Raji (cell line): ENCODE measurements around the gene HLA-DOA.
A peak's percentile ranks its signal among the peaks of the same experiment; 100 is the strongest.

Source experiments
- POLR2A ChIP-seq: IDR thresholded peaks from 2 replicates; pipeline ENCODE4 v1.6.1; 2011; ENCODE audit warnings: low read depth, low read length, control low read depth; ENCODE audit not compliant: insufficient read depth

HLA-DOA gene

DNA sequence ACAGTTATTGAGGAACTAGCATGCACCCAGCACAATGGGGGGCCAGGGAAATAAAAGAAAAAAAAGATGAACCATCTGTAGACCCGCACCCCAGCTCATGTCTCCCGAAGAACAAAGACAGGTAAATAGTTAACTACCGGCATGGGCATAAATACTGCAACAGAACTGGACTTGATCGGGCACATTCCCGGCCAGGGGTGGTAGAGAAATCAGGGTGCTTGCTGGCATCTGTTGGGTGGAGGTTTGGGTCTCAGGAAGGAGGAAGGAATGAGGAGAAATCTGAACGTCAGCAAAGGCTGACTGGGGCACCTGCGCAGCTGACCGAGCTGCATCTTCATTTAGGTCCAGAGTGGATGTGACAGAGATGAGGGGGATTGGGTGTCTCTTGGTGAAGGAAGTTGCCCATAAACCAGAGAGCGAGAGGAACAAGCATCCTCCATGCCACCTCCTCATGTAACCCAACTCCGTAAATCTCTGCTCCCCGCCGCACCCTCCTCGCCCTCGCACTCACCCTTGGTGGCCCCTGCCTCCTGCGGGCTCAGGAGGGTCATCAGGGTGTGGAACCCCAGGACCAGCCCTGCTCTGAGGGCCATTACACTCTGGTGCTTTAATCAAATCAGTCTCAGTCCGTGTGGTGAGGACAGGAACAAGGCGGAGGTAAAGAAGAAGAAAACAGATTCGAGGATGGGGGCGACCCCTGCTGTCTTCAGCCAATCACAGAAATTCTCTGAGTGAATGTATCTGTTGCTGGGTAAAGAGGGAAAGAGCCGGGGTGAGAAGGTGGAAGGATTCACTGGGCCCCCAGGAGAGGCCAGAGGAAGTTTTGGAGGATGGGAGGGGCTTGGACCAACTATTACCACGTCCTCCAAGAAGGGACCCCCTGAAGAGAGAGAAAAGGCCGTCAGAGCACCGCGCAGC, at the start of gene HLA-DOA:
Gene HLA-DOA, minus strand, starts transcription at position 648 of the 918 bp plus-strand sequence.
- TF ChIP-seq POLR2A, result peak; percentile 94

DNA sequence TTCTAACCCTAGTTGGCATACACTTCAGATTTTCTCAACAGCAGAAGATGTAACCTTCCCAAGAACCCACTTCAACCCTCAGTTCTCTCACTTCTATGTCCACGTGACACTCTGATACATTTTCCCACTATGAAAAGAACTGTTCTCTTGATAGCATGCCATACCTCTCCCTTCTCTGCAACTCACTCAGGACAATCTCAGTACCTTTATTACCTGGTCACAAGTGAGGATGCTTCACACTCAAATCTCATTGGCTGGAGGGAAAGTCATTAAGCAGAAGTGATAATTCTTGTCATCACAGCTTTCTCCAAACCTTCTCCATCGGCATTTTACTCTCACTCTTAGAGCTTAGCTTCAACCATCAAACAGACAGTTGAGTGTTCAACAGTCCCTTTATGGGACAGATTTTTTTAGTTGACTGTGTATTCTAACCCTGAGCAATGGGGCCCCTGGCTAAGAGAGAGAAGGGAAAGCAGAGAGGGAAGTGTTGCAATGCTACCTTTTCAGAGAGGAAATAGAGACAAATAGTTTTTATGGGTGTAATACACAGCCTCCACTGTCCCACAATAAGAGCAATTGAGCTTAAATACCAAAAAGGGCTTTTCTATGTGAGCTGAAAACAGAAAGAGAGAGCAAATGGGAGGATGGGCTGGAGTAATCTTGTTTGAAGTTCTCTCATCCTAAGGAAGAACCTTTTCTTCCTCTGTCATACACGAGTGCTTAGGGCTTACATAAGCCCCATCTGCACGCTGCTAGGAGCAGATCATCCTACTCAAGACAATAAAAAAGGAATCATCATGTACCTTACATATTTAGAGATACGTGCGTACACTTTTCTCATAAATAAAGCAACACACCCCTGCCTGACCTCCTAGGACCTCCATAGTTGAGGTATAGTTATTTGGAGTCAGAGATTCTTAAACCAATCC, 48.1 kb upstream of the HLA-DOA start:
- TF ChIP-seq POLR2A, result 0 out of 2 replicates have a peak, but pooled peaks have one; percentile 34

DNA sequence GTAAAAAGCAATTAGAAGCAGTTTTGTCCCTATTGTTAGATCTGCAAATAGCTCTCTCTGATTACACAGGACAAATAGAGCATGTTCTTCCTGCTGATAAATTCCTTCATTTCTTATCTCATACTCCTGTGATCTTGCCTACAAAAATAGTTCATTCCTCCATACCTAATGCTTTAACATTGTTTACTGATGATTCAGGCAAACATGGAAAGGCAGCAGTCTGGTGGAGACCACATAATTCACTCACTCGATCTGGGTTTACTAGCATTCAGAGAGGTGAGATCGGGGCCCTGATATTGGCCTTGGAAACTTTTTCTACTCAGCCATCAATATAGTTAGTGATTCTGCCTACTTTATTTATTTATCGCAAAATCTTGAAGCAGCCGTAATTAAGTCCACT, 43.8 kb upstream of the HLA-DOA start:
- TF ChIP-seq POLR2A, result no peak

DNA sequence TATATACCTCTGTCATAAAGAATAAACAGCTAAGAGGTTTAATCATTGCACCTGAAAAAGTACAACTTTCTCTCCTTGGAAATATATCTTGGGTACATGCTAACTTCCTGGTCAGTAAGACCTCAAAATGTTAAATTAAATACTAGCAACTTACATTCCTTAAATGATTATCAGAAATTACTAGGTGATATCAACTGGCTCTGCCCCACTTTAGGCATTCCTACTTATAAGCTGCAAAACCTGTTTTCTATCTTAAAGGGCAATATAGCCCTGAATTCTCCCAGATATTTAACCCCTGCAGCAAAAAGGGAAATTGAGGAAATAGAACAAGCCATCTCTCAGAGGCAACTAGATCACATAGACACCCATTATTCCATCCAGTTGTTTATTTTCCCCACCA, 43.2 kb upstream of the HLA-DOA start:
- no peak for TF ChIP-seq POLR2A

DNA sequence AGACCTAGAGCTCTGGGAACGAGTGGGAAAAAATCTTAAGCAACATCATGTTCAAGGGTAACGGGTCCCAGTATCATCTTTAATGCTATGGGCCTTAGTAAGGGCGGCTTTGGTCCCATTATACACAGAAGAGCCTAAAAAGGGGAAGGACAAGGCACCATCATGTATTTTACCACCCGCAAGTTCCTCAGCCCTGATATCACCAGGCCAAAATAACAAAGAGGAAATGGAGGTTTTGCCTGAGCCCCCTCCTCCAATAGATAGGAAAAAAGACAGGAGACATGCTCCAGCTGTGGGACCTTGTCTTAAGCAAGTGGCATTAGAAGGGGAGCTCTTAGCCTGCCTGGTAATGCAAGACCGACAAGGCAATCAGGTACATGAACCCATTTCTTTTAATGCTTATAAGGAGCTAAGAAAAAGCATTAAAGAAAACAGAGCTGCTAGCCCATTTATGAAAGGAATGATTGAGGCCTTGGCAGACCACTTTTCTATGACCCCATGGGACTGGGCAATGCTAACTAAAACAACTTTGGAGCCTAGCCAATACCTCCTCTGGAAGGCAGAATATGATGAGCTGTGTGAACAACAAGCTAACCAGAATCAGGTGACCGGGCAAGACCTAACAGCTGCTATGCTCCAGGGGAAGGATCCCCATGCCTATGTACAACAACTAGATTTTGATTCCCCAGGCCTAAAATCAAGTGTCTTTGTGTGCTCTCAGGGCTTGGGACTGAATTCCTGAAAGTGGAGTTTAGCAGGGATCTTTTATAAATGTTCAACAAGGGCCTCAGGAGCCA, 40.8 kb upstream of the HLA-DOA start:
- TF ChIP-seq POLR2A, result no peak

DNA sequence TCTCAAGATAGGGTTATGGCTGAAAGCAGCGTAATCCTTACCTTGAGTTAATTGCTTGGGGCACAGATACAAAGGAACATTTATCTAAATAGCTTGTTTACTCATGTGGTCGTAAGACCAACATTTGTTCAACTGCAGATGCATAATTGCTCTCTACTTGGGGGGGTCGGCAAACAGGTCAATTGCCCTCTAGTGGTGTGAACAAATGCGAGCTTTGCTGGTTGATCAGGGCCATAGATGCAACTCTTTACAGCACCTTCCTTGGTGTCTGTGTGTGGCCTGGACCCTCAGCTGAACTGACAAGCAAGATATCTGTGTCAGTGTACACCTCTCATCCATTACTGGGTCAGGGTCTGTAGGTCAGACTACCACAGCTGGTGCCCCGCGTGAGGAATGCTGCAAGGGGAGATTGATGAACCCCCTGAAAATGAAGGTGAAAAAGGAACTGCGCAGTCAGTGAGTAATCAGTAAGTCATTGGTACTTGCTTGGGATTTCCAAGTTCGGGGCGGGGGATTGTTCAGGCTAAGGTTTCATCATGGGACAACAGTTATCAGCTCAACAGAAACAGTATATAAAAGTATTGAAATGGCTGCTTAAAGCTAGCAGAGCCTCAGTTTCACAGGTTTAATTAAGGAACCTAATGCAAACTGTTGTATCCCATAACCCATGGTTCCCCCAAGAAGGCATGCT, 40.1 kb upstream of the HLA-DOA start:
- TF ChIP-seq POLR2A, result no peak

DNA sequence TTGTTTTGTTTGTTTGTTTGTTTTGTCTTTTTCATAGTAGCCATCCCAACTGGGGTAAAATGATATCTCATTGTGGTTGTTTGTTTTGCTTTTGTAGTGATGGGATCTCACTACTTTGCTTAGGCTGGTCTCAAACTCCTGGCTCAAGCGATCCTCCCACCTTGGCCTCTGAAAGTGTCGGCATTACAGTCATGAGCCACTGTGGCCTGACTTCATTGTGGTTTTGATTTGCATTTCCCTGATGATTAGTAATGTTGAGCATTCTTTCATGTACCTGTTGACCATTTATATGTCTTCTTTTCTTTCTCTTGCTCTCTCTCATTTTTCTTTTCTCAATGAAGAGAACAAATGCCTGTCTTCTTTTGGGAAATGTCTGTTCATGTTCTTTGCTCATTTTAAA, 30.8 kb upstream of the HLA-DOA start:
- no peak for TF ChIP-seq POLR2A

DNA sequence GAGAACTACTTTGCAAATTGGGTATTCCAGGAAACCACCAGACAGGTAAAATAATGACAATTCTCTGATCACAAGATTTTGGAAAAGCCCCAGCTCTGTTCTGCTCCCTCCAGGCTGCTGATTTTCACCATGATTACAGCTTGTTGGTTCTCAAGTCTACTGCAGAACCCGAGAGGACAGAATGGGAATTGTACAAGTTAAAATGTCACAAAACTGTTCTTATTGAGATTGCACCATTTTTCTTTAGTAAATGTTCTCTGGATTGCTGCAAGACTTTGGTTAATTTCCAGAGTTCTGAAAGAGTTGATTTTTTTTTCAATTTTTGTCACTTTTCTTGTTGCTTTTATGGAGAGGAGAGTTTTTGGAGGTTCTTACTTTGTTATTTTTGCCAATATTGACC, 27.1 kb upstream of the HLA-DOA start:
- TF ChIP-seq POLR2A, result no peak

DNA sequence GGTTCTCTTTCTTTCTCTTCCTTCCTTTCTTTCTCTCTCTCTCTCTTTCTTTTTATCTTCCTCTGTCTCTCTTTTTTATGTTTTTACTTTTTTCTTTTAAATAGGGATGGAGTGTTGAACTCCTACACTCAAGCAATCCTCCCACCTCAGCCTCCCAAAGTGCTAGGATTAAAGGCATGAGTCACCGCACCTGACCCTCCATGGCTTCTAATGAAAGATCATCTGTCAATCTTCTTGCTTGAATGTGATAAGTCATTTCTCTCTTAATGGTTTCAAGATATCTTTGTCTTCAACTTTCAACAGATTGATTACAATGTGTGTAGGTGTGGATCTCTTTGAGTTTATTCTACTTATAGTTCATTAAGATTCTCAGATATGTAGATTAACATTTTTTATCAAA, 25.2 kb upstream of the HLA-DOA start:
- TF ChIP-seq POLR2A, result no peak

DNA sequence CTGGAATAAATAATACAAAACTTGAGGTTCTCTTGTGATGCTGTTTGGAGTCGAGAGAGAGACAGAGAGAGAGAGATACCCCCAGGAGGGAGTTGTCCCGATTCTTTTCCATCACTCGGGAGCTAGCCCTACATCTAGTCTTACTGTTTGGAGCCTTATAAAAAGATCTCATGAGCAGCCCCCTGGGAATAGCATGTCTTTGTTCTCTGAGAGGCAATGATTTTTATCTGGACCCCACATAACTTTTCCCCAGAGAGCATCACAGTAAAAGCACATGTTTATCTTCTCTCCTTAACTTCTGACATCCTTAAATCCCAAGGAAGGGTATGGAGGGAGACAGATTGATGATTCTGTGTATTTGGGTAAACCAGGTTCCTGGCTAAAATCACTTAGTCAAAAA, 20.9 kb upstream of the HLA-DOA start:
- TF ChIP-seq POLR2A, result no peak

DNA sequence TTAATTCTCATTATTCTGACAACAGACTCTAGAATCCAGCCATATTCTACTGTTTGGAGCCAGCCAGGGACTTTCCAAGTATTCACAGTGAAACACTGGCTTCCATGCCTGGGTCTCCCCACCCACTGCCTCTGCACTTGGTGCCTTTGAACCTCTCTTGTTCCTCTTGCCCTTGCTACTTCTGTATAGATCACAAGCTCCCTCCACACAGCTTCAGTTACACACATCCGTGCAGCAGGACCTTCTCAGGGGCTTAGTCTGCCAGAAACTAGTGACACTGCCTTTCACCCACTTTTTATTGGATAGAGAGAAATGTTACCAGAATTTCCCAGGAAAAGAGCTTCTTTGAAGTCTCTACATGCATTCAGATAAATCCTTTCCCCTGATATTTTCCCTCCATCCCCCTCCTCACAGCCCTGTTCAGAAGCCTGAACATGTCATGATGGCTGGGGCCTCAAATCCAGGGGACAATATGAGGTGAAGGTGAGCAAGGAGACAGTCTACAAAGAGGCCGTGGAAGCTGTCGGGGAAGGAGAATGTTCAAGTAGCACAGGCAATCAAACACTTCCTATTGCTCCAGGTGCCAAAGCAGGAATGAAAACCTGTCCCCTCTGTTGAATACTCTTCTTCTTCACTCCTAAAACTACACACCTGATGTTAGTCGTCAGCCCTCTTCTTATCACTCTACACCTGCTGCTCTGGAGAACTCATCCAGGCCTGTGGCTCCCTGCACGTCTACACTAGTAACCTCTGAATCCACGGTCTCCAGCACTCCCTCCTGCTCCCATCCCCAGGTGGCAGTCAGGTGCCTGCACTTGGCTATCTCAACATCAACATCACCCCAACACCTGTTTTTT, 20.2 kb upstream of the HLA-DOA start:
- peak; percentile 45; the same call in 1 of the 2 replicates for TF ChIP-seq POLR2A

DNA sequence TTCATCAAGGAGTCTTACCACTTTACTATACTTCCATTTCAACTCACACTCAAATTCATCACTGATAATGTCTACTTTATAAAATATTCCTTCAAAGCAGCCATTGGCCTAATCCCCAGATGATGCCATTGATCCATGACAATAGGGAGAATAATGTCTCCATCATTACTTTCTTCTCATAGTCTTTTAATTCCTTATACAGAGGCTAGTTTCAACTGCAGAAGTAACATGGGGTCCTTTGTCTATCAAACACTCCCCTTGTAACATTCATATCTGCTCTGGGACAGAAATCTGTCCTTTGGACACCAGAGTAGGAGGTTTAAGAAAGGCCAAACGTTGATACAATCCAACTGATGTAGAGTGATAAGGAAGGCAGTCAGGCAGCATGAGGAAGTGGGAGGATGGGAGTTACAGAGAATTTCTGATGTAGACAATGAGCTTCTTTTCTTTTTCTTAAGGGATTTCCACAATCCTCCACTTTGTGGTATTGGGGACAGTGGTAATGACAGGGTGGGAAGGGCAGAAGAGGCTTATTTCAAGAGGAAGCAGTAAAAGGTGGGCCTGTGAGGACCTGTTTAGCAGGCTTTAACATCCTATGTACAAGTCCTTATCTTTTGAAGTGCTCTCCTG, 18.9 kb upstream of the HLA-DOA start:
- peak; percentile 5; the same call in 1 of the 2 replicates for TF ChIP-seq POLR2A

DNA sequence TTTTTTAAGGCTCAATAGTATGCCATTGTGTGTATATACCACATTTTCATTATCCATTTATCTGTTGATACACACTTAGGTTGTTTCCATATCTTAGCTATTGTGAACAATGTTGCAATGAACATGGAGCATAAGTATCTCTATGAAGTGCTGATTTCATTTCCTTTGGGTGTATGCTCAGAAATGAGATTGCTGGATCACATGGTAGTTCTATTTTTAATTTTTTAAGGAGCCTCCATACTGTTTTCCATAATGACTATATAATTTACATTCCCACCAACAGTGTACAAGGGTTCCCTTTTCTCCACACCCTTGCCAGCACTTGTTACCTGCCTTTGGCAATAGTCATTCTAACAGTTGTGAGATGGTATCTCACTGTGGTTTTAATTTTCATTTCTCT, 15.1 kb upstream of the HLA-DOA start:
- no peak for TF ChIP-seq POLR2A
